SK-N-SH treated with all-trans-retinoic acid at 6 μM for 48 hours (cell line): ENCODE data around the gene PTBP1.

ENCODE experiments used
- ATAC-seq: fragments of 200-7000 bp; cut with Tn5 transposase; 3 replicates; pipeline ENCODE4 v1.9.1; 2020; ENCODE audit warnings: mild to moderate bottlenecking, moderate library complexity
- ARNTL ChIP-seq: fragments of 450-650 bp; formaldehyde crosslinking; IDR thresholded peaks from 2 replicates; pipeline ENCODE4 v1.5.0; 2020; ENCODE audit warnings: low read depth, mild to moderate bottlenecking, moderate library complexity, borderline replicate concordance
- BACH2 ChIP-seq: fragments of 250-450 bp; sonication (Bioruptor Pico); IDR thresholded peaks from 2 replicates; pipeline ENCODE4 v1.9.0; 2021; ENCODE audit warnings: mild to moderate bottlenecking, borderline replicate concordance
- CSDC2 ChIP-seq: fragments of 250-450 bp; sonication (Bioruptor Pico); IDR thresholded peaks from 2 replicates; pipeline ENCODE4 v1.5.0; 2020; ENCODE audit warnings: mild to moderate bottlenecking, moderate library complexity
- ESRRG ChIP-seq: fragments of 250-450 bp; sonication (Bioruptor Pico); IDR thresholded peaks from 2 replicates; pipeline ENCODE4 v1.6.1; 2021; ENCODE audit warnings: mild to moderate bottlenecking
- GLIS3 ChIP-seq: fragments of 250-450 bp; sonication (Bioruptor Pico); IDR thresholded peaks from 2 replicates; pipeline ENCODE4 v1.5.0; 2020; ENCODE audit warnings: mild to moderate bottlenecking, moderate library complexity
- ISL1 ChIP-seq: fragments of 250-450 bp; sonication (Bioruptor Pico); IDR thresholded peaks from 2 replicates; pipeline ENCODE4 v2.1.2; 2022; ENCODE audit warnings: mild to moderate bottlenecking, moderate library complexity
- OSR1 ChIP-seq: fragments of 250-450 bp; sonication (Bioruptor Pico); IDR thresholded peaks from 2 replicates; pipeline ENCODE4 v1.8.0; 2022; ENCODE audit warnings: moderate library complexity, mild to moderate bottlenecking, inconsistent platforms
- PATZ1 ChIP-seq: fragments of 250-450 bp; sonication (Bioruptor Pico); IDR thresholded peaks from 2 replicates; pipeline ENCODE4 v1.8.0; 2020; ENCODE audit warnings: mild to moderate bottlenecking, moderate library complexity, borderline replicate concordance
- PPARA ChIP-seq: fragments of 250-450 bp; sonication (Bioruptor Pico); IDR thresholded peaks from 2 replicates; pipeline ENCODE4 v1.5.0; 2020; ENCODE audit warnings: mild to moderate bottlenecking, borderline replicate concordance
- RARB ChIP-seq: fragments of 250-450 bp; sonication (Bioruptor Pico); IDR thresholded peaks from 2 replicates; pipeline ENCODE4 v1.8.0; 2021; ENCODE audit warnings: mild to moderate bottlenecking, moderate library complexity
- SNAI2 ChIP-seq: fragments of 250-450 bp; sonication (Bioruptor Pico); IDR thresholded peaks from 2 replicates; pipeline ENCODE4 v1.5.0; 2020; ENCODE audit warnings: mild to moderate bottlenecking, moderate library complexity
- TCF4 ChIP-seq: fragments of 250-450 bp; sonication (Bioruptor Pico); IDR thresholded peaks from 2 replicates; pipeline ENCODE4 v1.8.0; 2021; ENCODE audit warnings: mild to moderate bottlenecking, moderate library complexity, borderline replicate concordance
- TSHZ2 ChIP-seq: fragments of 250-450 bp; sonication (Bioruptor Pico); IDR thresholded peaks from 2 replicates; pipeline ENCODE4 v1.5.0; 2020; ENCODE audit warnings: mild to moderate bottlenecking, moderate library complexity
- ZC3H10 ChIP-seq: fragments of 250-450 bp; sonication (Bioruptor Pico); IDR thresholded peaks from 2 replicates; pipeline ENCODE4 v1.5.1; 2021; ENCODE audit warnings: mild to moderate bottlenecking, moderate library complexity
- ZFP3 ChIP-seq: fragments of 250-450 bp; sonication (Bioruptor Pico); IDR thresholded peaks from 2 replicates; pipeline ENCODE4 v1.5.0; 2020; ENCODE audit warnings: mild to moderate bottlenecking, moderate library complexity
- ZNF565 ChIP-seq: fragments of 450-650 bp; formaldehyde crosslinking; conservative IDR thresholded peaks from 2 replicates; pipeline ENCODE4 v1.5.0; 2020; ENCODE audit warnings: low read depth, mild to moderate bottlenecking, moderate library complexity
- ZNF70 ChIP-seq: fragments of 450-650 bp; formaldehyde crosslinking; IDR thresholded peaks from 2 replicates; pipeline ENCODE4 v1.5.0; 2020; ENCODE audit warnings: mild to moderate bottlenecking, moderate library complexity
- ZNF8 ChIP-seq: fragments of 450-650 bp; formaldehyde crosslinking; IDR thresholded peaks from 2 replicates; pipeline ENCODE4 v1.5.0; 2020; ENCODE audit warnings: mild to moderate bottlenecking, moderate library complexity
- TF ChIP-seq, protein P1 (sequence below): fragments of 250-450 bp; sonication (Bioruptor Pico); IDR thresholded peaks from 2 replicates; pipeline ENCODE4 v1.8.0; 2021; ENCODE audit warnings: low read depth, mild to moderate bottlenecking, moderate library complexity, borderline replicate concordance
- TF ChIP-seq, protein P2 (sequence below): fragments of 250-450 bp; sonication (Bioruptor Pico); IDR thresholded peaks from 2 replicates; pipeline ENCODE4 v1.5.1; 2020; ENCODE audit warnings: low read depth, mild to moderate bottlenecking, moderate library complexity

PTBP1 gene

GRCh38 chr19:803686-804418, 6.6 kb downstream of the PTBP1 start:
- TF ChIP-seq ZNF70 (CRISPR knock-in tag): no peak
- no peak for TF ChIP-seq GLIS3 (CRISPR knock-in tag)
- no peak for TF ChIP-seq ARNTL (CRISPR knock-in tag)
- no peak for TF ChIP-seq TSHZ2 (CRISPR knock-in tag)
- TF ChIP-seq RARB (CRISPR knock-in tag): no peak
- TF ChIP-seq ISL1 (CRISPR knock-in tag): no peak
- TF ChIP-seq BACH2: no peak
- TF ChIP-seq PPARA: no peak
- no peak for TF ChIP-seq ZNF8 (CRISPR knock-in tag)
- no peak for TF ChIP-seq OSR1
- TF ChIP-seq ESRRG (CRISPR knock-in tag): no peak
- TF ChIP-seq CSDC2 (CRISPR knock-in tag): no peak
- TF ChIP-seq ZNF565 (CRISPR knock-in tag): no peak
- no peak for TF ChIP-seq TCF4 (CRISPR knock-in tag)
- no peak for TF ChIP-seq ZFP3 (CRISPR knock-in tag)
- no peak for TF ChIP-seq ZC3H10 (CRISPR knock-in tag)
- no peak for ATAC-seq

- ATAC-seq: no peak
- no peak for TF ChIP-seq TCF4 (CRISPR knock-in tag)
- TF ChIP-seq, all 23 proteins: peak for 0
Measured at GRCh38 chr19:804419-805165, 7.3 kb downstream of the PTBP1 start.

DNA sequence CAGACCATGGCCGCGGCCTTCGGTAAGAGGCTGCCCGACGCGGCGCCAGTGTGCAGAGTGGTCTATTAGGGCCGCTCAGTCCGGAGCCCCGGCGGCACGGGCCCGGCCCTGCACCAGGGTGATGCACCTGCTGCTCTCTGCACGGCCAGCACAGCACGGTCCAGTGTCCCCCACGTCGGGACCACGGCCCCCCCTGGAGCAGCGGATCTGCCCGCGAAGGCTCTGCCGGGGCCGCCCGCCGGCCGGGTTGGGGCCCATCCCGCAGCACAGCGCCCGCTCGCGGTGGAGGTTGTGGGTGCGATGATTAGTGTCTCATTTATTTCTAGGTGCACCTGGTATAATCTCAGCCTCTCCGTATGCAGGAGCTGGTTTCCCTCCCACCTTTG, 7.9 kb downstream of the PTBP1 start:
- no peak for TF ChIP-seq PATZ1
- TF ChIP-seq RARB (CRISPR knock-in tag): no peak
- no peak for TF ChIP-seq OSR1
- TF ChIP-seq, protein P1, sequence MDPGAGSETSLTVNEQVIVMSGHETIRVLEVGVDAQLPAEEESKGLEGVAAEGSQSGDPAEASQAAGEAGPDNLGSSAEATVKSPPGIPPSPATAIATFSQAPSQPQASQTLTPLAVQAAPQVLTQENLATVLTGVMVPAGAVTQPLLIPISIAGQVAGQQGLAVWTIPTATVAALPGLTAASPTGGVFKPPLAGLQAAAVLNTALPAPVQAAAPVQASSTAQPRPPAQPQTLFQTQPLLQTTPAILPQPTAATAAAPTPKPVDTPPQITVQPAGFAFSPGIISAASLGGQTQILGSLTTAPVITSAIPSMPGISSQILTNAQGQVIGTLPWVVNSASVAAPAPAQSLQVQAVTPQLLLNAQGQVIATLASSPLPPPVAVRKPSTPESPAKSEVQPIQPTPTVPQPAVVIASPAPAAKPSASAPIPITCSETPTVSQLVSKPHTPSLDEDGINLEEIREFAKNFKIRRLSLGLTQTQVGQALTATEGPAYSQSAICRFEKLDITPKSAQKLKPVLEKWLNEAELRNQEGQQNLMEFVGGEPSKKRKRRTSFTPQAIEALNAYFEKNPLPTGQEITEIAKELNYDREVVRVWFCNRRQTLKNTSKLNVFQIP (CRISPR knock-in tag): no peak
- TF ChIP-seq SNAI2 (CRISPR knock-in tag): no peak
- no peak for TF ChIP-seq ZFP3 (CRISPR knock-in tag)
- TF ChIP-seq, protein P2, sequence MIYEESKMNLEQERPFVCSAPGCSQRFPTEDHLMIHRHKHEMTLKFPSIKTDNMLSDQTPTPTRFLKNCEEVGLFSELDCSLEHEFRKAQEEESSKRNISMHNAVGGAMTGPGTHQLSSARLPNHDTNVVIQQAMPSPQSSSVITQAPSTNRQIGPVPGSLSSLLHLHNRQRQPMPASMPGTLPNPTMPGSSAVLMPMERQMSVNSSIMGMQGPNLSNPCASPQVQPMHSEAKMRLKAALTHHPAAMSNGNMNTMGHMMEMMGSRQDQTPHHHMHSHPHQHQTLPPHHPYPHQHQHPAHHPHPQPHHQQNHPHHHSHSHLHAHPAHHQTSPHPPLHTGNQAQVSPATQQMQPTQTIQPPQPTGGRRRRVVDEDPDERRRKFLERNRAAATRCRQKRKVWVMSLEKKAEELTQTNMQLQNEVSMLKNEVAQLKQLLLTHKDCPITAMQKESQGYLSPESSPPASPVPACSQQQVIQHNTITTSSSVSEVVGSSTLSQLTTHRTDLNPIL: no peak
- TF ChIP-seq TCF4 (CRISPR knock-in tag): no peak
- no peak for TF ChIP-seq ZNF8 (CRISPR knock-in tag)
- no peak for TF ChIP-seq PPARA
- TF ChIP-seq ESRRG (CRISPR knock-in tag): no peak
- no peak for TF ChIP-seq ZNF70 (CRISPR knock-in tag)
- no peak for TF ChIP-seq CSDC2 (CRISPR knock-in tag)
- TF ChIP-seq ARNTL (CRISPR knock-in tag): no peak
- ATAC-seq: no peak
